Stimulated activated CD8-positive, alpha-beta memory T cell treated with anti-CD3 and anti-CD28 coated beads, Interleukin-12 subunit alpha, Interleukin-12 subunit beta, amount 100 ng/mL, for 24 hours (primary cell): Measurements from ENCODE around the gene SYS1.
A peak's percentile ranks its signal among the peaks of the same experiment; 100 is the strongest.

Experiments
- DNase-seq: peaks from one replicate; pipeline ENCODE4 v3.0.0-alpha.2; 2020; ENCODE audit errors: extremely low read depth

Gene SYS1

DNA sequence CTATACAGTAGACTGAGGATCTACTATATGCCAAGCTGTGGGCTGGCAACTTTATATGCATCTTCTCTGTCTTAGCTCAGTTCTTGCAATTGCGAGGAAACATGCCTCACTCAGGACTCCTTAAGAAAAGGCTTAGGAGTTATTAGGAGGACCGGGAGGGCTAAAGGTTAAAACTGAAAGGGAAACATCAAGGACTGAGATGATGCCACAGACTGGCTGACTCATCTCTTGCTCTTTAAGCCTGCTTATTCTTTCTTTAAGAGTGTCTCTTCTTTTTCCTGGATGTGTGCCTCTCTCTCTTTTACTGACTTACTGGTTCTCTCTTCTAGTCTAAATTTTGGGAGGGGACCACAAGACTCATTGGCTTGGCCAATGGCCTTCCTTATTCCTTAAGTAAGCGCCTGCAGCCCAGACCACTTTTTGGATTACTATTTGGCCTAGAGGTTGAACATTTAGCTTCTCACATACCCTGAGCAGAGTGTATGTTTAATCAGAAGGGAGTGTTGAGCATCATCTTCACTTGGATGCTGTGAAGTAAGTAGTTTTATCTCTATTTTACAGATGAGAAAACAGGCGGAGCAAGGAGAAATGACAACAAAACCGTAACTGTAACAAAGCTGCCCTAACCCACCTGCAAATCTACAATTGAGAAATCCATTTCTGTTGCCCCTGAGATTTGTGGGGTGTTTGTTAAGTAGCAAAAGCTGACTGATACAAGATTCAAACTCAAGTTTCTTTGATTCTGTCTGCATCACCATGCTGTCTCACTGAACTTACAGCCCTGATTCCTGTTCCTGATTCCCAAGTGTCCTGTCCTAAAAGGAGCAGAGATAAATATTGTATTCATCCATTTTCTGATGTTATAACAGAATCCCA is 7.5 kb upstream of the SYS1 start:
- no peak for DNase-seq

DNA sequence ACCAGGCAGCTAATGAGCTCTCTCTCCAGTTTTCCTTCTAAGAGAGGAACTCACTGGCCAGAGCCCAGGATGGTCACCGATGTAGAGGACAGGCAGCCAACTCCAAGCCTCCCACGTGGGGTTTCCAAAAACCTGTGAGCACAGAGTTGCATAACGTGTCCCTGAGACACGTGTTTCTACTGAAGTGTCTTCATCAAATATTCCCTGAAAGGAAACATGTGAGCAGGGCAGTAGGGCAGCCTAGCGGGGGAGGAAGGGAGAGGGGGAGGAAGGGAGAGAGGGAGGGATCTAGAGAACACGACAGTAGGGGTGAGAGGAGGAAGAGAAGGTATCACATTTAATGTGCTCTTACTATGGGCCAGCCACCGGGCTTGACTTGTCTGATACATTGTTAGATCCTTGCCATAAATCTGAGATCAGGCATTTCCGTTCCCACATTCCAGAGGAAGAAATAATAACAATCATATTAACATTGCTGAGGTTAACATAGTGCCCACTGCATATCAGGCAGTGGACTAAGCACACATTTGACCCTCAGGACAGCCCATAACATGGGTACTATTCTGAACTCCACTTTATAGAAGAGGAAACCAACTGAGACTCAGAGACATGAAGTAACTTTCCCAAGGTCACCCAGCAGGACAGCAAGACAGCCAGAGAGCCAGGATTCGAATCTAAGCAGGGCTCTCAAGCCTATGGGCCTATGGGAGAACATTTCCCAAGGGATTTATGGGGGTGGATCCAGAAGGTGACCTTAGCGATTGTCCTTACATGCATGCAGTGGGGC is 4.5 kb upstream of the SYS1 start:
- DNase-seq = no peak

DNA sequence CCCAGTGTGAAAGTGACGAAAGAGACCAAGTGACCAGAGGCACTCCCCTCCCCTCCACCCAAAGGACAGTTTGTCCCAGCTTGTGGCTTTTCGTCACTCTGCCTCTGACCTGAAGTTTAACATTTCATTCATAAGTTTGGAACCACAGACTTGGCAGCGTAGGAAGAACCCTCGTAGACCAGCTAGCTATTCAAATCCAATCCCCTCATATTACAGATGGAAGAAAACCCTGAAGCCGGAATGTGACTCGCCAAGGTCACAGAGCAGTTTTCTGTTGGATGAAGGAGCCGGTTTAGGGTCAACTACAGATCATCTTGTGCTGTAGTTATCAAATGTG is 3.9 kb upstream of the SYS1 start:
- DNase-seq = no peak

DNA sequence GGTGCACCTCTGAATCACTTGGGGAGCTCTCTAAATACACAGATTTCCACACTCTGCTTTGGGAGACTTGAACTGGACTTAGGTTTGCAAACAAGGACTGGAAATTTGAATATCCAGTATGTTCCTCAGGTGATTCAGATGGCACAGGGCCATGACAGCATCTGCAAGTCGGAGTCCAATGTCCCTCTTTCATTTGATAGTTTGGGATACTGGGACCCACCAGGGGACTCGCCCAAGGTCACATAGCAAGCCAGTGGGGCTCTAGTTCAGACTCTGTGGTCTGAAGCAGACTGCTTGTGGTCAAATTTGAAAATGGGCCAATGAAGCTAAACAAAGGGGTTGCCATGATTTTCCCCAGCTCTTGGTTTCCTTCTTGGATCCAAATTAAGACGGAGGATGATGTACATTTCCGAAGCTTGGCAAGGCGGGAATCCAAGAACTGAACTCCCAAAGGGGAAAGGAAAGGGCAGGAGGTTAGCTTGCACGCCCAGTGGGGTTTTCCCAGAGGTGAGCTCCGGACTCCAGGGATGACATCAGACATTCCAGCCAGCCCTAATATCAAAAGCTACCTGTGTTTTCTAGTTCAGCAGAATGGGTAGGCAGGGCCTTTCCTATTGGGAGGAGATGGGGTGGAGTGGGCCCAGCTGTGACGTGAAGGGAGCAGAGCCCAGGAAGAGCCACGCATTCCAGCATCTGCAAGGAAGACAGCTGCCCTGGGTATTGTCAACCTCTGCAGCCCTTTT is 3.4 kb upstream of the SYS1 start:
- no peak for DNase-seq

GRCh38 chr20:45361793-45362192 is 1.2 kb upstream of the SYS1 start:
- no peak for DNase-seq

- DNase-seq = no peak
Observed at GRCh38 chr20:45363611-45364492, 896 bp downstream of the SYS1 start.

DNA sequence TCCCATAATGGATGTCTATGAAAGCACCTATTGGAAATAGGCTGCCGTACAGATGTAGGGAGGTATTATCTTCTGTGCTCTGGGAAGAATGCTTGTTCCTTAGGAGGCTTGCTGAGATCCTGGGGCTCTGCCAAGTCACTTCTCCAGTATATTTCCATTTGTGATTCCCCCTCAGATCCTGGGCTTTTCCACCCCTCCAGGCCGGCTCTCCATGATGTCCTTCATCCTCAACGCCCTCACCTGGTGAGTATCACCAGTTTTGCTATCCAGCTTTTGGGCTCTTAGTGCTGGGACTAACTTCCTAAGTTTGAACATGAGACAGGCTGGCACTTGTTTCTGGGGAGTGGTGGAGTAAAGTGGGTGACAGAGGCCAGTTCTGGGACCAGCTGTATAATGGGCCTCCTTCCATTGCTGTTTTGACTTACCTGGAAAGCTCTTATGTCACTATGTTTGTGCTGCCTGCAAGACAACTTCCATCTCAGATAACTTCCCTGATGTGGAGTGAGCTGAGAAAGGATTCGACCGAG is 2.6 kb downstream of the SYS1 start:
- DNase-seq = no peak

GRCh38 chr20:45366192-45366591 is 3.2 kb downstream of the SYS1 start:
- DNase-seq = no peak

DNA sequence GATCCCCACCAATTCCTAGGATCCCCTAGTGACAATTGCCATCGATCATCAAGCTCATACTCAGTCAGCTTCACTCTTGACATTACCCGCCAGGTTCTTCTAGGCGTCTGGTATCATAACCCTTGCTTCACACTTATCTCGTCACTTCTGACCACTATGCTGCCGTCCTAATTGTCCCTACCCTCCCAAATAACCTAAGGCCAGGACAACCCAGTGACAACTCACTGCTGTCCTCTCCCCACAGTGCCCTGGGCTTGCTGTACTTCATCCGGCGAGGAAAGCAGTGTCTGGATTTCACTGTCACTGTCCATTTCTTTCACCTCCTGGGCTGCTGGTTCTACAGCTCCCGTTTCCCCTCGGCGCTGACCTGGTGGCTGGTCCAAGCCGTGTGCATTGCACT is 3.7 kb downstream of the SYS1 start:
- no peak for DNase-seq

DNA sequence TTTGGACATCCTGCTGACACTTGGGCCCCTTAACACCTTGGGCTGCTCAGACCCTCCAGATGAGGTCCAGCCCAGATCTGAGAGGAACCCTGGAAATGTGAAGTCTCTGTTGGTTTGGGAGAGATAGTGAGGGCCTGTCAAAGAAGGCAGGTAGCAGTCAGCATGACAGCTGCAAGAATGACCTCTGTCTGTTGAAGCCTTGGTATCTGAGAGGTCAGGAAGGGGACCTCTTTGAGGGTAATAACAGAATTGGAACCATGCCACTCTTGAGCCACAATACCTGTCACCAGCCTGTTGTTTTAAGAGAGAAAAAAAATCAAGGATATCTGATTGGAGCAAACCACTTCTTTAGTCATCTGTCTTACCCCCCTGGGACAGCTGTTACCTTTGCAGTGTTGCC is 4.2 kb downstream of the SYS1 start:
- DNase-seq = no peak

- no peak for DNase-seq
Observed at GRCh38 chr20:45368221-45368980, 5.4 kb downstream of the SYS1 start.

DNA sequence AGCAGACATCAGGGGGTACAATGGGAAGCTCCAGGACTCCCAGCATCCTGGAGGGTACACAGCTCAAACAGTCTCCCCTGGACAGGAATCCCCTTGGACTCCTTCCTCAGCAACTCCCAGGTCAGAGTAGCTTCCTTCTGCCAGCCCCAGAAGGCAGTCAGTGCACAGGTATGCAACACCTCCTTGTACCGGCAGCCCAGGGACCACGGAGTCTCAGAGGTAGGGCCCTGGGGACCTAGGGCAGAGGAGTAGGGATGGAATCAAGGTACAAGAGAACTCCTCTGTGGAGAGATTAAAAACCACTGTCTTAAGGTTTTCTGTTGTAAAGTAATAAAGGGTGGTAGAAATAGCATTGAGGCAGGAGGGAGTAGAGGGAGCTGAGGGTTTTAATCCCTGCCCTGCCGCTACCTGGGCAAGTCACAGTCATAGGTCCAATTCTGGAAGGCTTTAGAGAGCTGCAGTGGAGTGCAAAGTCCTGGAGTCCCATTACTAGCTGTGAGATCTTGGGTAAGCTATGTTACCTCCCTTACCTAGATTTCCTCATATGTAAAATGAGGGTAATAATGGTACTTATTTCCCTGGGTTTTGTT is 7.7 kb downstream of the SYS1 start:
- DNase-seq = no peak

GRCh38 chr20:45372241-45372640 is 9.3 kb downstream of the SYS1 start:
- no peak for DNase-seq

DNA sequence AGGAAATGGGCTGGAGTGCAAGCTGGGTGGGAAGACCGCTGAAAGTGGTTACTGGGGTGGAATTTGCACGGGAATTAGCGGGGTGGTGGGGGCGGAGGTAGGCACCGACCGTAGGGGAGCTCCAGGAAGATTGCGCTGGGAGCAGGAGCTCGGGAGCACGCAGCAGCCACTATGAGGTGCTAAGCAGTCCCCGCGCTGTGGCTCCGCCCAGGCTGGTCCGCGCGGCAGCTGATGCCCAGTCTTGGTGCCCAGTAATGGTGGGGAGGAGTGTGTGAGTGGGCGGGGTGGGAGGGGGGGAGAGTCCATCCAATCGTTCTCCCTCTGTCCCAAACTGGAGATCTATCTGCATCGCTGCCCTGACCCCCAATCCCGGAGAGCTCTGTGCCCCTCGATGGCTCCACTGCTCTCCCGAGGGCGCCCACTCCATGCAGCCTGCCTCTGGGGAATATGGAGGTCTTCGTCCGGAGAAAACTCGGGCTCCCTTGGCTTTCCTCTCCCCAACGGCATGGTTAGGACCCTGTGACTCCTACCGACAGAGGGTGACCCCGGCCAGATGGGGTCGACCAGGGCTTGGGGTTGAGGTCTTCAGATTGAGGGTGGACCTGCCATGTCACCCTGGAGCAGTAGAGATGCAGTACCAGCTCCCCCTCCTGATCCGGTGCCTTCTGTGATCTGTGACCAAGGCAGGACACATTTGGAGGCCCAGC is 9.8 kb downstream of the SYS1 start:
- no peak for DNase-seq

DNA sequence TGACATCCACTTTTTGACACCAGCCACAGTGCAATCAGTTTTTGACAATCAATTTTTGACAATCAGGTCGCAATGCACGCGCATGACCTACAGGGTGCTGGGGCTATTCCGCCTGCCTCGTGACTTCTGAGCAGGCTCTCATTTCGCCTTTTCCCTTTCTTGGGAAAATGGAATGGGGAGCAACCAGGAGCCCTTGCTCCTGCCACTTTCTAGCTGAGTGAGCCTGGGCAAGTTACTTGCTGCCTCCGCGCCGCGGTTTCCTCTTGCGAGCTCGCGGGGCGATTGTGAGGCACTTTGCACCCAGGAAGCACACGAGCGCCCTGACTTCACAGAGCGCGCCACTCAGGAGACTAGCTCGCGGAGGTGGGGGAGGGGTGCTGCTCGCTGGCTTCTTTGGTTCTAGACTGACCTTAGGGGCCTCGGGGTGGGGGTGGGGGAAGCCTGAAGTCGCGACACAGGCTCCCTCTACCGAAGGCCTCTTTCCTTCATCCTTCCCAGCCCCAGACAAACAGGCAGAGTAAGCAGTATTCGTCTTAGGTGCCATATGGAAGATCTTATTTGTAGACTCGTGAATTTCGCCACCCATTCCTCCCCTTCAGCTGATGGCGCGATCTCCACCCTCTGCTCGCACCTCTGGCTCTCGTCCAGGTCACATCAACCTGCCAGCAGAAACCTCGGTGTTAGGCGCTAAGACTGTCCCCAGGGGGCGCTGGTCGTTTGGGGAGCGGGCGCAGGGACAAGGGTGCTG is 10.6 kb downstream of the SYS1 start:
- peak; percentile 75 for DNase-seq

DNA sequence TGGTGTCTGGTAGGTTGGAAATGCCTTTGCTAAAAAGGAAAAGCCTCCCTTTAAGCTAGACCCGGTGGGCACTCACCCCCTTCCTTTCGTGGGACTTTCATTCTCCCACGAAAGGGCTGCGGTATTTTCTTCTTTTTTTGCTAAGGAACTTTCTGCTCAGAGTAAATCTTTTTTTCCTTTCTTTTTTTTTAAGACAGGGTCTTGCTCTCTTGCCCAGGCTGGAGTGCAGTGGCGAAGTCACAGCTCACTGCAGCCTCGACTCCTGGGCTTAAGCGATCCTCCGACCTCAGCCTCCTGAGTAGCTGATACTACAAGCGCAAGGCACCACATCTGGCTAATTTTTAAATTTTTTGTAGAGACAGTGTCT is 11.1 kb downstream of the SYS1 start:
- no peak for DNase-seq

DNA sequence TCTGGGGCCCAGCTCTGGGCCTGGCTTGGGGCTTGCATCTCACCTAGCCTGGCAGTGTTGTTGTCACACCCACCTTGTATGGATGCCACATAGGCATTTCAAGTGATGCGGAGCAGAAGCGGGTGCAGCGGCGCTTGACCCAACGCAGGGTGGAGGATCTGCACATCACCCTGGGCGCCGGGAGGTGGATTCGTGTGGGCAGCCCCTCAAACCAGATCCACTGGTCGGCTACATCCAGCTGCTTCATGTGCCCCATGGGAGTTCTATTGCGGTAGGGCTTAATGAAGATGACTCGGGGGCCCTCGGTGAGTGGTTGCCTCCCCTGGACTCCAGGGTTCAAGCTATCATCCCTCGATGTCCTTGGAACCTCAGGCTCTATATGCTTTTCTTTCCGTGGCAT is 12.0 kb downstream of the SYS1 start:
- DNase-seq = no peak

DNA sequence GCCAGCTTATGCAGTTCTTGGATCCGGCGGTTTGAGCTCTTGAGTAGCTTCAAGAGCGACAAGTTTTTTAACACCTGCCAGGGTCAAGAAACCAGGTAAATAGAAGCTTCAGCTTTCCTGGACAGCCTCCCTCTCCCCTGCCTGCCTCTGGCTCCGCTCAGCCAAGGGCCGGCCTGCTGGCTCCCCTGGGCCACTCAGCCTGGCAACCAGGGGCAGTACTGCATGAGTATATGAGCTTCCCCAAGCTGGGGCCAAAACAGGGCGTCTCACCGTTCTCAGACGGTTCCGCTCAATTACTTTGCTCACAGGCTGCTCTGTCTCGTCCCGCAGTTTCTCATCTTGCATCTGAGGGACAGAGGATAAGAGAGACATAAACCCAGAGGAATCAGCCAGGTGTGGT is 14.3 kb downstream of the SYS1 start:
- DNase-seq = no peak

GRCh38 chr20:45378191-45378590 is 15.2 kb downstream of the SYS1 start, which contains the start of gene TP53TG5:
Gene TP53TG5 (minus strand): TSS chr20:45378325. CDS start chr20:45378236, 89 bp downstream.
- DNase-seq = no peak
